ENCODE results near the gene IFIH1.
A peak's percentile ranks its signal among the peaks of the same experiment; 100 is the strongest.

The IFIH1 gene

GRCh38 chr2:162301151-162301804 lies 17.2 kb downstream of the IFIH1 start:
- ChIA-PET CTCF (interaction anchor here (0.6 to 13.1 kb wide), 12 partner anchors 8 to 153 kb away, joined by 3 to 210 read pairs (median 8); partner anchors contain the start of genes GCA and IFIH1), POLR2A (no interaction called here)
- DNase-seq (ENCODE audit: extremely low spot score): peak; percentile 27
- peak; percentile 83 for TF ChIP-seq CTCF (IDR thresholded peaks at IDR 0.05; ENCODE audit: control extremely low read depth, extremely low read depth, low read depth, missing control alignments)

GRCh38 chr2:162300266-162300665 lies 18.2 kb downstream of the IFIH1 start:
- TF ChIP-seq CTCF (IDR thresholded peaks at IDR 0.05; ENCODE audit: control extremely low read depth, extremely low read depth, low read depth, missing control alignments): no peak
- POLR2A ChIA-PET: no interaction called here
- no peak for DNase-seq (ENCODE audit: extremely low spot score)
- CTCF ChIA-PET: interaction anchor here (0.6 to 13.1 kb wide), 8 partner anchors 9 to 96 kb away, joined by 4 to 210 read pairs (median 60); partner anchors contain the start of gene IFIH1

DNA sequence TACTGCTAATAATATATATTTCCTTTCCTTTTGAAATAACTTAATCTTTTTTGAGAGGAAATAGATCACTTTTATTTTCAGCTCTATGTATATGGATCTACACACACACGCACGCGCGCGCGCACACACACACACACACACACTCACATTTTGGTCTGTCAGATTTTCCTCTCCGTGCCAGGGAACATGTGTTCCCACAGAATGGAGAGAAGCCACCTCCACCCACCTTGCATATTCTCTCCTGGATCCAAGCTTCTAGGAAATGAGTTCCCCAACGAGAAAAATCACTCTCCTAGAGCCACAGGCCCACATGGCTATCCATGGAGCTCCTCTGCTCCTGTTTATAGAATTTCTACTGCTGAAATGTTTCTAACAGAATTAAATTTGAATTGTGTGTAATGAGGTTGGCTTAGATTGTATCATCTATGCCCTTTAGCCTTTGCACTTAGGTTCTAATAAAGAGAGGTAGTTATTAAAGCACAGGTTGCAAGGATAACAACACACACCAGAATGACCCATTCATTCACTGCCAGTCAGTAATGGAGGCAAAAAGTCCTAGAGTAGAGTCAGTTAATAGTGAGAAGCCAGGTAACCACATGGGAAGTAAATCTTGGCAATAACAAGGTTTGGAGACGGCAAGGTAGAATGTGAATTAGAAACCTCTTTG lies 19.7 kb downstream of the IFIH1 start:
- no peak for TF ChIP-seq CTCF (IDR thresholded peaks at IDR 0.05; ENCODE audit: control extremely low read depth, extremely low read depth, low read depth, missing control alignments)
- no peak for DNase-seq (ENCODE audit: extremely low spot score)
- ChIA-PET CTCF (interaction anchor here (0.8 to 13.1 kb wide), 24 partner anchors 10 to 174 kb away, joined by 3 to 210 read pairs (median 7); partner anchors contain the start of genes GCG and IFIH1), POLR2A (no interaction called here)

GRCh38 chr2:162297925-162298552 lies 20.4 kb downstream of the IFIH1 start:
- peak; percentile 70 for TF ChIP-seq CTCF (IDR thresholded peaks at IDR 0.05; ENCODE audit: control extremely low read depth, extremely low read depth, low read depth, missing control alignments)
- ChIA-PET CTCF (interaction anchor here (0.8 to 13.1 kb wide), 28 partner anchors 9 to 174 kb away, joined by 3 to 210 read pairs (median 7); partner anchors contain the start of genes GCG and IFIH1), POLR2A (interaction anchor here (1.4 kb wide), 1 partner anchor 77 kb away, joined by 3 read pairs; no protein-coding TSS in a partner anchor)
- DNase-seq (ENCODE audit: extremely low spot score): peak; percentile 29

DNA sequence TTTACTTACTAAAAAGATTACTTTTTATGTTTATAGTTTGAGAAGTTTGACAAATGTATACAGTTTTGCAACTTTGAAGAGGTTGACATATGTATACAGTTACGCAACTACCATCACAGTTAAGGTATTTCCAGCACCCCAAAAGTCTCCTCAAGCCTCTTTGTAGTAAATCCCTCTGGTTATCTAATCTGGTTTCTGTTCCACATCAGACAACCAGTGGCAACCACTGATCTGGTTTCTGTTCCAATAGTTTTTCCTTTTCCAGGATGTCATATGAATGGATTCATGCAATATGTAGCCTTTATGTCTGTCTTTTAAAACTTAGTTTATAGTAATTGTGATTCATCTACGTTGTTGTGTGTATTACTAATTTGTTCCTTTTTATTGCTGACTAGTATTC lies 23.5 kb downstream of the IFIH1 start:
- DNase-seq (ENCODE audit: extremely low spot score): no peak
- POLR2A ChIA-PET: no interaction called here
- CTCF ChIA-PET: interaction anchor here (1.2 to 13.1 kb wide), 7 partner anchors 13 to 75 kb away, joined by 3 to 210 read pairs (median 5); no protein-coding TSS in a partner anchor
- no peak for TF ChIP-seq CTCF (IDR thresholded peaks at IDR 0.05; ENCODE audit: control extremely low read depth, extremely low read depth, low read depth, missing control alignments)

GRCh38 chr2:162293122-162293786 lies 25.2 kb downstream of the IFIH1 start:
- TF ChIP-seq CTCF (IDR thresholded peaks at IDR 0.05; ENCODE audit: control extremely low read depth, extremely low read depth, low read depth, missing control alignments): no peak
- ChIA-PET CTCF (interaction anchor here (1.5 to 13.1 kb wide), 5 partner anchors 9 to 74 kb away, joined by 3 to 210 read pairs (median 66); no protein-coding TSS in a partner anchor), POLR2A (no interaction called here)
- DNase-seq (ENCODE audit: extremely low spot score): no peak
